CD14-positive monocyte (primary cell): Measurements from ENCODE around the gene HSPB6. TPM values are rescaled to one million over a fixed set of nuclear protein-coding genes. Genes with fewer than 3 reads are reported as not detected.

Source experiments
- DNase-seq, 3 donors: peaks; one replicate each; pipeline ENCODE4 v3.0.0-alpha.2; 2011 to 2022
- H2AFZ ChIP-seq: 2 replicates; pipeline ENCODE4 v1.6.0; 2012; ENCODE audit warnings: mild to moderate bottlenecking, low read depth, low read length, inconsistent platforms; ENCODE audit not compliant: insufficient read depth, poor library complexity, severe bottlenecking
- H3K27ac ChIP-seq, 2 donors: 1 replicate in 1 of 2; 2 replicates in 1 of 2; pipeline ENCODE4 v1.5.1; 2012 to 2013; ENCODE audit warnings: low read length in 2 of 2, control low read depth in 1 of 2, inconsistent platforms in 1 of 2, low read depth in 1 of 2, mild to moderate bottlenecking in 1 of 2
- H3K27me3 ChIP-seq, 2 donors: one replicate each; pipeline versions ENCODE4 v1.6.0 to v1.6.1; 2011 to 2013; ENCODE audit warnings: low read length in 2 of 2; ENCODE audit not compliant: control insufficient read depth in 2 of 2, insufficient read depth in 2 of 2
- H3K36me3 ChIP-seq, 2 donors: replicated peaks in 1 of 2; 1 replicate in 1 of 2; 2 replicates in 1 of 2; pipeline versions ENCODE4 v1.5.1 to v1.6.1; 2012 to 2013; ENCODE audit warnings: low read length in 2 of 2, control low read depth in 1 of 2, inconsistent platforms in 1 of 2, mild to moderate bottlenecking in 1 of 2; ENCODE audit not compliant: insufficient read depth in 2 of 2, control insufficient read depth in 1 of 2
- H3K4me1 ChIP-seq, 2 donors: 1 replicate in 1 of 2; 2 replicates in 1 of 2; pipeline versions ENCODE4 v1.5.1 to v1.6.1; 2012 to 2013; ENCODE audit warnings: low read length in 2 of 2, control low read depth in 1 of 2, inconsistent platforms in 1 of 2, mild to moderate bottlenecking in 1 of 2, moderate library complexity in 1 of 2; ENCODE audit not compliant: insufficient read depth in 2 of 2, control insufficient read depth in 1 of 2
- H3K4me2 ChIP-seq: replicated peaks from 2 replicates; pipeline ENCODE3; 2012; ENCODE audit warnings: low read length, moderate library complexity, mild to moderate bottlenecking; ENCODE audit not compliant: poor library complexity, severe bottlenecking; ENCODE audit errors: extremely low read depth
- H3K4me3 ChIP-seq, 3 experiments: fragments of 200-600 bp in 1 of 3; sonication (generic) in 1 of 3; replicated peaks in 1 of 3; 1 replicate in 2 of 3; 2 replicates in 1 of 3; pipeline ENCODE4 v1.5.1; 2011 to 2013; ENCODE audit warnings: low read length in 3 of 3, mild to moderate bottlenecking in 3 of 3, control low read depth in 2 of 3, low read depth in 2 of 3, inconsistent platforms in 1 of 3, moderate library complexity in 1 of 3
- H3K79me2 ChIP-seq: 2 replicates; pipeline ENCODE4 v1.6.0; 2012; ENCODE audit warnings: mild to moderate bottlenecking, control low read depth, inconsistent platforms, low read length, moderate library complexity; ENCODE audit not compliant: insufficient read depth
- H3K9ac ChIP-seq: 2 replicates; pipeline ENCODE4 v1.6.0; 2017; ENCODE audit warnings: low read length, mild to moderate bottlenecking; ENCODE audit not compliant: insufficient read depth, poor library complexity, severe bottlenecking
- H3K9me3 ChIP-seq, 2 donors: replicated peaks in 1 of 2; 1 replicate in 1 of 2; 2 replicates in 1 of 2; pipeline versions ENCODE4 v1.5.1 to v1.6.1; 2012 to 2013; ENCODE audit warnings: low read length in 2 of 2, control low read depth in 1 of 2; ENCODE audit not compliant: control insufficient read depth in 1 of 2, insufficient read depth in 1 of 2
- H4K20me1 ChIP-seq: 2 replicates; pipeline ENCODE4 v1.6.0; 2012; ENCODE audit warnings: mild to moderate bottlenecking, low read length, control low read depth, moderate library complexity; ENCODE audit not compliant: insufficient read depth
- H3K27ac Mint-ChIP-seq, 7 donors: one replicate each; pipeline ENCODE4 v1.8.0; 2020; ENCODE audit warnings: mild to moderate bottlenecking in 7 of 7, mixed read lengths in 7 of 7, moderate library complexity in 6 of 7, inconsistent platforms in 2 of 7
- H3K27me3 Mint-ChIP-seq, 3 donors: one replicate each; pipeline ENCODE4 v1.8.0; 2021 to 2022; ENCODE audit warnings: low read depth in 3 of 3, mild to moderate bottlenecking in 3 of 3, mixed read lengths in 3 of 3, moderate library complexity in 3 of 3, inconsistent platforms in 1 of 3
- H3K36me3 Mint-ChIP-seq, 2 donors: one replicate each; pipeline ENCODE4 v1.8.0; 2020; ENCODE audit warnings: mixed read lengths in 2 of 2, inconsistent platforms in 1 of 2, mild to moderate bottlenecking in 1 of 2
- H3K4me1 Mint-ChIP-seq: one replicate; pipeline ENCODE4 v1.8.0; 2020; ENCODE audit warnings: mild to moderate bottlenecking, mixed read lengths
- H3K4me3 Mint-ChIP-seq, 2 donors: one replicate each; pipeline ENCODE4 v1.8.0; 2020; ENCODE audit warnings: mild to moderate bottlenecking in 2 of 2, mixed read lengths in 2 of 2, moderate library complexity in 1 of 2
- H3K9me3 Mint-ChIP-seq, 7 donors: one replicate each; pipeline ENCODE4 v1.8.0; 2020 to 2022; ENCODE audit warnings: mixed read lengths in 7 of 7, mild to moderate bottlenecking in 6 of 7, moderate library complexity in 6 of 7, inconsistent platforms in 2 of 7
- CTCF ChIP-seq: fragments of 200-600 bp; IDR thresholded peaks from one replicate; pipeline ENCODE4 v1.8.0; 2022; ENCODE audit warnings: antibody characterized with exemption, mild to moderate bottlenecking
- WGBS: methylation state at CpG from one replicate; pipeline ENCODE4 v1.1.5; 2013; ENCODE audit warnings: missing lambda C conversion rate; ENCODE audit not compliant: insufficient coverage; 5-methylcytosine and 5-hydroxymethylcytosine counted together
- intact Hi-C, 2 donors: fragments of 100-400 bp; cut with micrococcal nuclease; formaldehyde crosslinking; loops; one replicate each; pipeline versions ENCODE4 v1.15.0 to v1.15.1; 2023
- polyA plus RNA-seq, 3 donors: library from polyadenylated mRNA; depleted of rRNA in 1 of 3; unstranded in 2 of 3; stranded (reverse) in 1 of 3; fragments of 300-500 nt in 2 of 3; fragments of >200 nt in 1 of 3; fragmentation: Illumina TruSeq in 2 of 3; gene quantifications; 1 replicate in 2 of 3; 2 replicates in 1 of 3; pipeline ENCODE4 v1.2.3, GENCODE V29; 2012 to 2021

The HSPB6 gene
- polyA plus RNA-seq, 3 donors = not detected

- Histone ChIP-seq H3K4me1 (no peaks in the 10 kb centered on the region), H3K4me2 (no peak overlapping the region), H3K36me3 (peaks cover 86 to 100% of the 10 kb centered on the region in 2 donors), H3K27ac (no peak overlapping the region), H3K4me3 (no peak overlapping the region), H3K27me3 (no peaks in the 10 kb centered on the region), H3K79me2 (no peaks in the 10 kb centered on the region), H3K9me3 (no peaks in the 10 kb centered on the region), H4K20me1 (peaks cover 74% of the 10 kb centered on the region), H2AFZ (no peak overlapping the region), H3K9ac (no peak overlapping the region)
- TF ChIP-seq CTCF = no peak
- peaks cover 78 to 97% of the 10 kb centered on the region in 2 donors for H3K36me3 Mint-ChIP-seq
- no peaks in the 10 kb centered on the region for H3K9me3 Mint-ChIP-seq
- 99% methylated on average over 17 of the region's 35 CpGs for WGBS
- peaks cover 0 to 3% (median 0%) of the 10 kb centered on the region in 3 donors for H3K27me3 Mint-ChIP-seq
- no peaks in the 10 kb centered on the region for H3K4me1 Mint-ChIP-seq
- intact Hi-C loops = no loop called here
- no peak overlapping the region for H3K4me3 Mint-ChIP-seq
- DNase-seq = no peak
- peak overlapping the region in 2 of 7 donors; percentile 36 to 47 for H3K27ac Mint-ChIP-seq
These were observed 23.4 kb downstream of the HSPB6 start for GRCh38 chr19:35733180-35734125.

- peaks cover 74% of the 10 kb centered on the region for H4K20me1 ChIP-seq
- peaks cover 78 to 97% of the 10 kb centered on the region in 2 donors for H3K36me3 Mint-ChIP-seq
- H3K9me3 ChIP-seq = no peaks in the 10 kb centered on the region
- no peaks in the 10 kb centered on the region for H3K27me3 ChIP-seq
- H3K79me2 ChIP-seq = no peaks in the 10 kb centered on the region
- H2AFZ ChIP-seq = no peak overlapping the region
- peak overlapping the region in 1 of 7 donors; percentile 14 for H3K27ac Mint-ChIP-seq
- H3K9ac ChIP-seq = no peak overlapping the region
- H3K4me3 ChIP-seq = no peak overlapping the region
- H3K4me3 Mint-ChIP-seq = no peak overlapping the region
- no peaks in the 10 kb centered on the region for H3K4me1 Mint-ChIP-seq
- no peak overlapping the region for H3K4me2 ChIP-seq
- DNase-seq = no peak
- H3K4me1 ChIP-seq = no peaks in the 10 kb centered on the region
- WGBS = 97% methylated on average over 21 of the region's 25 CpGs
- H3K27me3 Mint-ChIP-seq = peaks cover 0 to 3% (median 0%) of the 10 kb centered on the region in 3 donors
- intact Hi-C loops = no loop called here
- no peak for TF ChIP-seq CTCF
- no peak overlapping the region for H3K27ac ChIP-seq
- H3K9me3 Mint-ChIP-seq = no peaks in the 10 kb centered on the region
- peaks cover 86 to 100% of the 10 kb centered on the region in 2 donors for H3K36me3 ChIP-seq
These were observed 24.2 kb downstream of the HSPB6 start for GRCh38 chr19:35732540-35733179.
